ENCODE measurements around the gene FHOD3. TPM values are rescaled to one million over a fixed set of nuclear protein-coding genes. Genes with fewer than 3 reads are reported as not detected.

FHOD3 gene
- total and polyA plus RNA-seq, 2 of the 4 experiments (the other 2 are of a cell fraction) = 14.6 to 16.0 TPM

DNA sequence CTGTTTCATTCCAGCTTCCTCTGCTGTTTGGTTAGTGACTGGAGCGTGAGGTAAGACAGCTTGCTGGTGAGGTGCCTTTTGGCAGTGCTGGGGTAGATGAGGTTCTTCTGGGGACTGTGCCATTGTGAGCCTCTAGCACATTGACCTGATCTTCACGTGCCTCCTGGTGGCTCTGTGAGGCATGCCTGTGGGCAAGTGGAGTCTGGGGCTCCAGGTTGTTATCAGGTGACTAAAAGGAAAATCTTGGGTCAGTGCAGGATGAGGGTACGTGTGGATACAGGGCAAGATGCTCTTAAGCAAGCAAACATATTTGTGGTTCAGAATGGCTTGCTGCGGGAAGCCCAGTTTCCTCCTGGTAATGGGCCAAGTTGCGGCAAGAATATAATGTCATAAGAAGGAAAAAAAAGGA, 75.4 kb downstream of the FHOD3 start:
- peaks cover 8% of the 10 kb centered on the region for H3K9me1 ChIP-seq (ENCODE audit: insufficient read depth, low read length)
- H4K5ac ChIP-seq (ENCODE audit: low read depth, low read length) = no peak overlapping the region
- H3K4me2 ChIP-seq (ENCODE audit: low read depth, low read length) = no peak overlapping the region; the same call in 1 of the 2 replicates
- no peak overlapping the region for H3K4me3 ChIP-seq (ENCODE audit: insufficient read depth, low read depth, low read length)
- no peak overlapping the region for H2BK120ac ChIP-seq (ENCODE audit: low read depth, low read length)
- peak; percentile 37; the same call in 1 of the 2 replicates for TF ChIP-seq SMC3 (IDR thresholded peaks at IDR 0.05; ENCODE audit: low read depth, low read length)
- no peak for TF ChIP-seq CHD1 (IDR thresholded peaks at IDR 0.05; ENCODE audit: low read depth, low read length)
- TF ChIP-seq POLR2A (IDR thresholded peaks at IDR 0.05; ENCODE audit: low read depth, low read length) = no peak
- TF ChIP-seq RAD21 (IDR thresholded peaks at IDR 0.05; ENCODE audit: low read length) = peak; percentile 38
- no peak for TF ChIP-seq ELK1 (IDR thresholded peaks at IDR 0.05; ENCODE audit: borderline replicate concordance, low read depth, low read length)
- no peak for TF ChIP-seq MAFK (IDR thresholded peaks at IDR 0.05; ENCODE audit: low read depth, low read length)
- no peak for TF ChIP-seq RFX5 (IDR thresholded peaks at IDR 0.05; ENCODE audit: low read depth, low read length)
- TF ChIP-seq, protein P1, sequence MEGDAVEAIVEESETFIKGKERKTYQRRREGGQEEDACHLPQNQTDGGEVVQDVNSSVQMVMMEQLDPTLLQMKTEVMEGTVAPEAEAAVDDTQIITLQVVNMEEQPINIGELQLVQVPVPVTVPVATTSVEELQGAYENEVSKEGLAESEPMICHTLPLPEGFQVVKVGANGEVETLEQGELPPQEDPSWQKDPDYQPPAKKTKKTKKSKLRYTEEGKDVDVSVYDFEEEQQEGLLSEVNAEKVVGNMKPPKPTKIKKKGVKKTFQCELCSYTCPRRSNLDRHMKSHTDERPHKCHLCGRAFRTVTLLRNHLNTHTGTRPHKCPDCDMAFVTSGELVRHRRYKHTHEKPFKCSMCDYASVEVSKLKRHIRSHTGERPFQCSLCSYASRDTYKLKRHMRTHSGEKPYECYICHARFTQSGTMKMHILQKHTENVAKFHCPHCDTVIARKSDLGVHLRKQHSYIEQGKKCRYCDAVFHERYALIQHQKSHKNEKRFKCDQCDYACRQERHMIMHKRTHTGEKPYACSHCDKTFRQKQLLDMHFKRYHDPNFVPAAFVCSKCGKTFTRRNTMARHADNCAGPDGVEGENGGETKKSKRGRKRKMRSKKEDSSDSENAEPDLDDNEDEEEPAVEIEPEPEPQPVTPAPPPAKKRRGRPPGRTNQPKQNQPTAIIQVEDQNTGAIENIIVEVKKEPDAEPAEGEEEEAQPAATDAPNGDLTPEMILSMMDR (conservative IDR thresholded peaks at IDR 0.05; ENCODE audit: low read depth, low read length) = peak; percentile 30; the same call in 1 of the 2 replicates
- peak; percentile 73; the same call in 1 of the 2 replicates for TF ChIP-seq BHLHE40 (IDR thresholded peaks at IDR 0.05; ENCODE audit: low read depth, low read length)
- TF ChIP-seq MXI1 (IDR thresholded peaks at IDR 0.05; ENCODE audit: borderline replicate concordance, low read depth, low read length) = no peak
- peak; percentile 85 for TF ChIP-seq CEBPB (IDR thresholded peaks at IDR 0.05; ENCODE audit: low read depth, low read length)
- H3K4me1 ChIP-seq (ENCODE audit: control insufficient read depth, insufficient read depth, low read length) = peaks cover 10% of the 10 kb centered on the region
- no peak overlapping the region for H3K18ac ChIP-seq (ENCODE audit: low read depth, low read length)
- no peak overlapping the region for H2BK15ac ChIP-seq (ENCODE audit: low read depth, low read length)
- in situ Hi-C loops (cut with MboI; ENCODE audit: low sequenced_read_pairs) = no loop called here
- no peak overlapping the region for H2AFZ ChIP-seq (replicated peaks; ENCODE audit: low read length, poor library complexity)
- H2BK20ac ChIP-seq (ENCODE audit: low read depth, low read length) = no peak overlapping the region
- CTCF ChIA-PET = no interaction called here
- H2AK9ac ChIP-seq (replicated peaks; ENCODE audit: low read depth, low read length, poor library complexity) = peak overlapping the region; percentile 62
- dilution Hi-C loops (cut with HindIII; ENCODE audit: low sequenced_read_pairs, unreplicated experiment) = no loop called here
- H3K27ac ChIP-seq (ENCODE audit: insufficient read depth, low read length) = no peak overlapping the region
- no peak overlapping the region for H2AK5ac ChIP-seq (ENCODE audit: low read depth, low read length)
- H3K27me3 ChIP-seq (ENCODE audit: control insufficient read depth, insufficient read depth, low read length) = no peaks in the 10 kb centered on the region; the same call in 1 of the 2 replicates
- H3K14ac ChIP-seq (replicated peaks; ENCODE audit: low read depth, low read length) = no peak overlapping the region
- H4K91ac ChIP-seq (ENCODE audit: insufficient read depth, low read depth, low read length) = no peak overlapping the region
- intact Hi-C loops (cut with micrococcal nuclease) = no loop called here
- no peak overlapping the region for H3K56ac ChIP-seq (ENCODE audit: extremely low read depth, insufficient read depth, low read length)
- no peak overlapping the region for H3K9ac ChIP-seq (ENCODE audit: low read depth, low read length)
- 63% methylated on average over 2 of the region's 5 CpGs; no CpG with 5 or more reads in 1 of the 2 experiments for WGBS, 2 experiments (ENCODE audit: extremely low coverage in 2 of 2, insufficient read length in 1 of 2)
- peaks cover 0 to 5% of the 10 kb centered on the region in 2 experiments; a peak in 1 of 4 replicates for H3K79me1 ChIP-seq (ENCODE audit: low read depth in 1 of 2, low read length in 2 of 2)
- no peaks in the 10 kb centered on the region for H3K9me3 ChIP-seq (ENCODE audit: control insufficient read depth, insufficient read depth, low read length)
- peak; percentile 85 for DNase-seq
- no peaks in the 10 kb centered on the region for H3K36me3 ChIP-seq (ENCODE audit: control insufficient read depth, insufficient read depth, low read length)
- no peak overlapping the region for H3K4ac ChIP-seq (ENCODE audit: low read depth, low read length)
- no peaks in the 10 kb centered on the region for H4K20me1 ChIP-seq (ENCODE audit: insufficient read depth, low read length)
- no TSS peak for BruUV-seq (replicated peaks)
- no peak overlapping the region for H4K8ac ChIP-seq (ENCODE audit: low read depth in 2 of 2, low read length in 2 of 2)
- no peak overlapping the region for H2BK5ac ChIP-seq (ENCODE audit: low read depth, low read length, poor library complexity, severe bottlenecking)
- H3K23ac ChIP-seq (ENCODE audit: low read depth, low read length) = no peak overlapping the region
- POLR2A ChIA-PET (ENCODE audit: unreplicated experiment) = no interaction called here
- peak; percentile 46 for ATAC-seq (ENCODE audit: low read depth)

Measured in IMR-90 (cell line).